Measurements from ENCODE around the gene BCAS3.

- TF ChIP-seq EZH2phosphoT487 (IDR thresholded peaks at IDR 0.05; ENCODE audit: insufficient read depth, low read depth), result no peak
- no peak for TF ChIP-seq EZH2 (IDR thresholded peaks at IDR 0.05; ENCODE audit: insufficient read depth, poor library complexity, severe bottlenecking)
These were observed 607.1 kb downstream of the BCAS3 start for GRCh38 chr17:61284746-61285145.
